ENCODE data around the gene ABCC9.

ABCC9 gene

GRCh38 chr12:21769307-21769706 is 171.9 kb downstream of the ABCC9 start:
- DNase-seq: no peak

DNA sequence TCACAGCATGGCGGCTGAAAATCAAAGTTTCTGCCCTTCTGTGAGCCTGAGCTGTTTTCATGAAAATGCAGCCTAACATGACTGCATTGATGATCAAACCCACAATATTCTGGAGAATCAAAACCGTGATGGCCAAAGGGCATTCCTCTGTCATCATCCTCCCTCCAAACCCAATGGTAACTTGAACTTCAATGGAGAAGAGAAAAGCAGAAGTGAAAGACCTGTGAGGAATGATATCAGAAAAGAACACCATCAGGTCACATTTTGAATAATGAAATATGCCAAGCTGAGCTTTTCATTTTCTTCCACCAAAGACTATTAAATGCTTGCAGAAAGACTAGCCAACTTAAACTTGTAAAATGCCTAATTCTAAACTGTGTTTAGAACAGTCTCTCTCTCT is 174.8 kb downstream of the ABCC9 start:
- DNase-seq: no peak

GRCh38 chr12:21764950-21765349 is 176.3 kb downstream of the ABCC9 start:
- no peak for DNase-seq

DNA sequence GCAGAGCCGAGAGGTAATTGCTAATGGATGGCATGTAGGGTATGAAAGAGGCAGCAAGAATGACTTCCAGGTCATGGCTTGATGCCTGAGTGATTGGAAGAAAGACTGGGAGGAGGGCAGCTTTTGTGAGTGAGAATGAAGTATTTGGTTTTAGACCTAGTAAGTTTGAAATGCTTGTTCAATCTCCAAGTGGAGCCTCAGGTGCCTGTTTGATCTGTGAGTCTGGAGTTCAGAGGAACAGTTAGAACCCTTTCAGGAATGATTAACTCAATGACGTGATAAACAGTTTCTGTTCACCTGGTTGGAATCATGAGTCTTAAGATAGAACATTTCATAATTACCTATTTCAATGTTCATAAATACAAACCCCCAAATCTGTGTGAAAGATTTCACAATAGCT is 177.2 kb downstream of the ABCC9 start:
- DNase-seq: no peak

- DNase-seq: no peak
Observed at GRCh38 chr12:21763531-21763930, 177.7 kb downstream of the ABCC9 start.

DNA sequence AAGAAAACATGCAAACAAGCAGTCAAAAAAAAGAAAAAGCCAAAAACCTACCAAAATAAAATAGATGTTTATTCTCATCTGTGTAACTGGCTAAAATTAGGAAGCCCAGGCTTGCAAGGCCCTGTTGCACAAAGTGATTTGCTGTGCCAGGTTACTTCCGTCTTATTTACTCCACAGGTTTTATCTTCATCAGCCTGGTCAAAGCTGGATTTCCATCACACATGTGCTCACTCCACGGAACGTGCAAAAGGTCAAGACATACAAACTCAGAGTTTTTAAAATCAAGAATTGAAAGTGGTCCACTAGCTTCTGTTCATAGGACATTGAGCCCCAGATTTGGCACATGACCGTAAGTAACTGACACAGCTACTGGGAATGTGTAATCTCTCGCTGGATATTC is 181.5 kb downstream of the ABCC9 start:
- DNase-seq: no peak

GRCh38 chr12:21757735-21758134 is 183.5 kb downstream of the ABCC9 start:
- no peak for DNase-seq

- DNase-seq: no peak
Observed at GRCh38 chr12:21756699-21757098, 184.5 kb downstream of the ABCC9 start.

GRCh38 chr12:21751517-21751916 is 189.7 kb downstream of the ABCC9 start:
- no peak for DNase-seq
